Cardiac fibroblast (primary cell): ENCODE measurements around the gene LAD1.

ENCODE experiments used
- DNase-seq, 2 donors: peaks; one replicate each; pipeline versions ENCODE4 v3.0.0 to v3.0.0-alpha.2; 2010; ENCODE audit warnings: low read depth in 2 of 2
- H3K4me3 ChIP-seq, 2 donors: replicated peaks in 1 of 2; 1 replicate in 1 of 2; 2 replicates in 1 of 2; pipeline ENCODE4 v1.5.1; 2011; ENCODE audit warnings: low read depth in 2 of 2, low read length in 2 of 2, mild to moderate bottlenecking in 2 of 2, moderate library complexity in 1 of 2
- TF ChIP-seq, protein P1 (sequence below): IDR thresholded peaks from one replicate; pipeline ENCODE4 v1.5.1; 2011; ENCODE audit warnings: low read depth, mild to moderate bottlenecking, low read length, inconsistent platforms

Gene LAD1

DNA sequence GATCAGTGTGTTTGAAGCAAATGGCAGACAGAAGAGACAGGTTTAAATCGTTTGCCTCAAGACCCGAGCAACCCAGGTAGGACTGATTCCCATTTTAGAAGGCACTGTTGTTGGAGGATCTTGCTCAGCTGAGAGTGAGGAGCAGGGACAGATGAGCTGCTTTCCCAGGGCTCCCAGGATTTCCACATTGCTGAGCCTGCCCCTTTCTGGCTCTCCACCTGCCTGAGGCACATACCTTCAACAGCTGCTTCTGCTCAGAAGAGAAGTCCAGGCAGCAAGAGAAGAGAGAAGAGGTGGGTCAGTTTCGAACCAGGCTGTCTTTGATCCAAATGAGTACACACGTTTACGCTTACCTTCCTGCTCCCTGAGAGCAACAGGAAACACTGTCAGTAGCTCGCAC lies 27.3 kb downstream of the LAD1 start:
- no peak overlapping the region for H3K4me3 ChIP-seq
- TF ChIP-seq, protein P1, sequence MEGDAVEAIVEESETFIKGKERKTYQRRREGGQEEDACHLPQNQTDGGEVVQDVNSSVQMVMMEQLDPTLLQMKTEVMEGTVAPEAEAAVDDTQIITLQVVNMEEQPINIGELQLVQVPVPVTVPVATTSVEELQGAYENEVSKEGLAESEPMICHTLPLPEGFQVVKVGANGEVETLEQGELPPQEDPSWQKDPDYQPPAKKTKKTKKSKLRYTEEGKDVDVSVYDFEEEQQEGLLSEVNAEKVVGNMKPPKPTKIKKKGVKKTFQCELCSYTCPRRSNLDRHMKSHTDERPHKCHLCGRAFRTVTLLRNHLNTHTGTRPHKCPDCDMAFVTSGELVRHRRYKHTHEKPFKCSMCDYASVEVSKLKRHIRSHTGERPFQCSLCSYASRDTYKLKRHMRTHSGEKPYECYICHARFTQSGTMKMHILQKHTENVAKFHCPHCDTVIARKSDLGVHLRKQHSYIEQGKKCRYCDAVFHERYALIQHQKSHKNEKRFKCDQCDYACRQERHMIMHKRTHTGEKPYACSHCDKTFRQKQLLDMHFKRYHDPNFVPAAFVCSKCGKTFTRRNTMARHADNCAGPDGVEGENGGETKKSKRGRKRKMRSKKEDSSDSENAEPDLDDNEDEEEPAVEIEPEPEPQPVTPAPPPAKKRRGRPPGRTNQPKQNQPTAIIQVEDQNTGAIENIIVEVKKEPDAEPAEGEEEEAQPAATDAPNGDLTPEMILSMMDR: no peak
- DNase-seq: no peak

DNA sequence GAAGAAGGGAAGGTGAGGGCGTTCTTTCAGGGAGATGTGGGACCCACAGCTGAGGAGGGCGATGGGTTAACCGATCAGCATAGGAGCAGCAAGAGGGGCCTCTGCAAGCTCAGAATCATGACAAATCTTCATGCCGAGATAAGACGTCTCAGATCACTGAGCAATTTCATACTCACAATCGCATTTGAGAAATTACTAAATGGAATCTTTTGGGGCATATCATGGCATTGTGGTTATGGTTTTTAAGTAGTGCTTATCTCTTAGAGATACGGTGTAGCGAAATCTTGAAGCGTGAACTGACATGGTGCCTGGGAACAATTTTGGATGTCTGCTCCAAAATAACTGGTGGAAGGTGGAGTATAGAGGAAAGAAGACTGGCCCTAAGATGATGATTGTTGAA lies 27.8 kb downstream of the LAD1 start:
- no peak for DNase-seq
- TF ChIP-seq, protein P1: no peak
- no peak overlapping the region for H3K4me3 ChIP-seq

DNA sequence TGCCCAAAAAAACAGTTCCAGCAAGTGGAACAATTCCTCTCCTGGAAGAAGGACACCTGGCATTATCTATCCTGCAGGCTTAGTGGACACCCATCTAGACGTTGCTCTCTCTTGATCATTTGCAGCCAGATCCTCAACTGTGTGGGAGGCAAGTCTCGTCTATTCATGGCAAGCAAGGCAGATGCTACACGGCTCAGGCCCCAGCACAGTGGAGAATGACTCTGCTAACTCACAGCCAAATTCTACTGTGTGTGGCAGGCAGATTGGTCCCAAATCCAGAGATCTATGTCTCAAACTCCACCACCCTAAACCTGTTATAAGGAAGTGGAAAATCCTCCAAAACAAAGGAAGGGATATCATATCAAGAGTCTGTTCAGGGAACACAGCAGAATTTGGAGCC lies 28.6 kb downstream of the LAD1 start:
- no peak overlapping the region for H3K4me3 ChIP-seq
- TF ChIP-seq, protein P1: no peak
- DNase-seq: no peak

DNA sequence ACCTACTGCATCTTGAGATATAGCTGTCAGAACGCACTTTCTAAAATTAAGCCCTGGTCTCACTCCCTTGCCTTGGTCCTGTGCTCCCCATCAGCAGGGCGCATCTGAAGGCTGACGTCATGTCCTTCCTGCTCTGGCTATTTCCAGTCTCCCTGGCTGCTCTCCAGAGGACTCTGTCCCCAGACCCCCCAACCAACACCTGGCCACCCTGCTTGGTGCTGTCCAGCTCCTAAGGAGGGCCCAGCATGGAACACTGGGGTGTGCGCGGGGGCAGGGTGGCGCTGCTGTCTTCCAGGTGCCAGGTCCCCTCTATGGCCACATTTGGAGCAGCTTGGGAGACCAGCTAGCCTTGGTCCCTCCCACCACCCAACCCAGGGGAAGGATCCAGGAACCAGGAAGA lies 29.9 kb downstream of the LAD1 start:
- DNase-seq: no peak
- TF ChIP-seq, protein P1: no peak
- no peak overlapping the region for H3K4me3 ChIP-seq

- H3K4me3 ChIP-seq: no peak overlapping the region
- DNase-seq: no peak
- TF ChIP-seq, protein P1: no peak
Observed at GRCh38 chr1:201366696-201367095, 32.4 kb downstream of the LAD1 start.

DNA sequence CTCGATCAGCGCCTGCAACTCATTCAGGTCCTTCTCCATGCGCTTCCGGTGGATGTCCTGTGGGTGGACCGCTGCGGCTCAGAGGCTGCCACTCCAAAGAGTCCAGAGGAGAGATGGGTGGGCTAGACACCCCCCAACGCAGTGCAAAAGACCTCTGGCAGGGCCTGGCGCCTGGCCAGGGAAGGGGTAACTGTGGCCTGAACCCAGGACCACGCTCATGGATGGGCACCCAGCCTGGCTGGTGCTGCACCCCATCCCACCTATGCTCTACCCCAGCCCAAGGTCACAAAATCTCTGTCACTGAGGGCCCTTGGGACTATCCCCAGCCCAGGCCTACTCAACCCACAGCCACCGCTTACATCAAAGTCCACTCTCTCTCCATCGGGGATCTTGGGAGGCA lies 33.9 kb downstream of the LAD1 start:
- TF ChIP-seq, protein P1: no peak
- H3K4me3 ChIP-seq: no peak overlapping the region
- DNase-seq: no peak

- DNase-seq: no peak
- TF ChIP-seq, protein P1: no peak
- H3K4me3 ChIP-seq: no peak overlapping the region
Observed at GRCh38 chr1:201364808-201365105, 34.4 kb downstream of the LAD1 start.
